Hepatocyte (in vitro differentiated cells): Measurements from ENCODE around the gene LNPEP. TPM values are rescaled to one million over a fixed set of nuclear protein-coding genes. Genes with fewer than 3 reads are reported as not detected.

Source experiments
- DNase-seq: peaks from one replicate; pipeline ENCODE4 v3.0.0-alpha.2; 2016; ENCODE audit warnings: low spot score
- H2AFZ ChIP-seq: fragments of 200-600 bp; sonication (generic); 2 replicates; pipeline ENCODE4 v1.6.0; 2016; ENCODE audit warnings: antibody characterized with exemption, mild to moderate bottlenecking
- H3K27ac ChIP-seq: fragments of 200-600 bp; sonication (generic); 2 replicates; pipeline ENCODE4 v1.5.1; 2016; ENCODE audit warnings: mild to moderate bottlenecking
- H3K27me3 ChIP-seq: fragments of 200-600 bp; sonication (generic); 2 replicates; pipeline ENCODE4 v1.6.1; 2016
- H3K36me3 ChIP-seq: fragments of 200-600 bp; sonication (generic); replicated peaks from 2 replicates; pipeline ENCODE4 v1.5.1; 2016; ENCODE audit warnings: low read depth; ENCODE audit not compliant: insufficient read depth
- H3K4me1 ChIP-seq: fragments of 200-600 bp; sonication (generic); 2 replicates; pipeline ENCODE4 v1.5.1; 2016; ENCODE audit warnings: mild to moderate bottlenecking, moderate library complexity; ENCODE audit not compliant: insufficient read depth
- H3K4me2 ChIP-seq: fragments of 200-600 bp; sonication (generic); 2 replicates; pipeline ENCODE4 v1.6.0; 2016
- H3K4me3 ChIP-seq: fragments of 200-600 bp; sonication (generic); 2 replicates; pipeline ENCODE4 v1.5.1; 2016; ENCODE audit warnings: mild to moderate bottlenecking
- H3K79me2 ChIP-seq: fragments of 200-600 bp; sonication (generic); 2 replicates; pipeline ENCODE4 v1.6.0; 2017; ENCODE audit warnings: mild to moderate bottlenecking
- H3K9me2 ChIP-seq: fragments of 200-600 bp; sonication (generic); replicated peaks from 2 replicates; pipeline ENCODE4 v1.6.0; 2017; ENCODE audit warnings: mild to moderate bottlenecking; ENCODE audit not compliant: insufficient read depth
- H3K9me3 ChIP-seq: fragments of 200-600 bp; sonication (generic); 2 replicates; pipeline ENCODE4 v1.5.1; 2016; ENCODE audit warnings: low read depth, mild to moderate bottlenecking
- H4K20me1 ChIP-seq: fragments of 200-600 bp; sonication (generic); 2 replicates; pipeline ENCODE4 v1.6.0; 2016; ENCODE audit warnings: mild to moderate bottlenecking; ENCODE audit not compliant: insufficient read depth, poor library complexity, severe bottlenecking
- CTCF ChIP-seq: fragments of 200-600 bp; sonication (generic); IDR thresholded peaks from 2 replicates; pipeline ENCODE4 v1.5.1; 2016; ENCODE audit warnings: antibody characterized with exemption, mild to moderate bottlenecking; ENCODE audit not compliant: poor library complexity
- EZH2 ChIP-seq: fragments of 200-600 bp; sonication (generic); IDR thresholded peaks from 2 replicates; pipeline ENCODE4 v1.6.1; 2016; ENCODE audit warnings: antibody characterized with exemption, mild to moderate bottlenecking, borderline replicate concordance
- EZH2phosphoT487 ChIP-seq: fragments of 200-600 bp; sonication (generic); IDR thresholded peaks from one replicate; pipeline ENCODE4 v1.6.1; 2018; ENCODE audit warnings: antibody characterized with exemption, mild to moderate bottlenecking, low read depth, moderate library complexity; ENCODE audit not compliant: unreplicated experiment, severe bottlenecking
- WGBS: methylation state at CpG from one replicate; pipeline ENCODE4 v1.1.6; 2016; ENCODE audit warnings: low lambda C conversion rate; ENCODE audit errors: missing lambda C conversion rate; 5-methylcytosine and 5-hydroxymethylcytosine counted together
- polyA plus RNA-seq: library from polyadenylated mRNA; unstranded; fragments of >200 nt; fragmentation: Nextera tagmentation; extraction: Ambion mirVana; gene quantifications from 2 replicates; pipeline ENCODE4 v1.2.1, GENCODE V29; 2016
- total RNA-seq: library from RNA; depleted of rRNA; stranded (reverse); fragments of >200 nt; gene quantifications from 2 replicates; pipeline ENCODE4 v1.2.3, GENCODE V29; 2014

The LNPEP gene
- total and polyA plus RNA-seq, 2 experiments from 2014 or later, result 4.9 to 32.6 TPM

GRCh38 chr5:97006454-97007060, 70.7 kb downstream of the LNPEP start:
- DNase-seq, result no peak
- no peaks in the 10 kb centered on the region for H3K4me1 ChIP-seq
- H3K4me2 ChIP-seq, result no peak overlapping the region
- H3K27me3 ChIP-seq, result no peaks in the 10 kb centered on the region
- no peaks in the 10 kb centered on the region for H3K9me3 ChIP-seq
- H2AFZ ChIP-seq, result no peak overlapping the region
- WGBS, result 81% methylated on average over 3 of the region's 3 CpGs
- H4K20me1 ChIP-seq, result no peaks in the 10 kb centered on the region
- no peaks in the 10 kb centered on the region for H3K79me2 ChIP-seq
- no peaks in the 10 kb centered on the region for H3K9me2 ChIP-seq
- no peaks in the 10 kb centered on the region for H3K36me3 ChIP-seq
- TF ChIP-seq CTCF, result no peak
- no peak for TF ChIP-seq EZH2
- no peak for TF ChIP-seq EZH2phosphoT487
- no peak overlapping the region for H3K27ac ChIP-seq
- no peak overlapping the region for H3K4me3 ChIP-seq

GRCh38 chr5:97009212-97009898, 73.5 kb downstream of the LNPEP start:
- H3K27ac ChIP-seq, result no peak overlapping the region
- no peaks in the 10 kb centered on the region for H3K4me1 ChIP-seq
- H3K9me3 ChIP-seq, result no peaks in the 10 kb centered on the region
- no peaks in the 10 kb centered on the region for H3K79me2 ChIP-seq
- no peak overlapping the region for H3K4me2 ChIP-seq
- no peak for DNase-seq
- no peak for TF ChIP-seq CTCF
- no peak for TF ChIP-seq EZH2
- no peak for TF ChIP-seq EZH2phosphoT487
- H3K4me3 ChIP-seq, result no peak overlapping the region
- 69% methylated on average over 3 of the region's 3 CpGs for WGBS
- no peaks in the 10 kb centered on the region for H4K20me1 ChIP-seq
- H3K9me2 ChIP-seq, result no peaks in the 10 kb centered on the region
- H3K36me3 ChIP-seq, result no peaks in the 10 kb centered on the region
- H3K27me3 ChIP-seq, result no peaks in the 10 kb centered on the region
- no peak overlapping the region for H2AFZ ChIP-seq

- WGBS, result 97% methylated on average over 1 of the region's 1 CpG
- no peaks in the 10 kb centered on the region for H3K27me3 ChIP-seq
- H3K27ac ChIP-seq, result no peak overlapping the region
- no peak overlapping the region for H3K4me2 ChIP-seq
- H3K36me3 ChIP-seq, result no peaks in the 10 kb centered on the region
- no peaks in the 10 kb centered on the region for H4K20me1 ChIP-seq
- H3K4me1 ChIP-seq, result no peaks in the 10 kb centered on the region
- TF ChIP-seq EZH2, result no peak
- no peak for TF ChIP-seq CTCF
- no peak for TF ChIP-seq EZH2phosphoT487
- no peak overlapping the region for H3K4me3 ChIP-seq
- no peak overlapping the region for H2AFZ ChIP-seq
- no peaks in the 10 kb centered on the region for H3K9me2 ChIP-seq
- DNase-seq, result no peak
- H3K9me3 ChIP-seq, result no peaks in the 10 kb centered on the region
- no peaks in the 10 kb centered on the region for H3K79me2 ChIP-seq
Measured at GRCh38 chr5:97009921-97010320, 74.0 kb downstream of the LNPEP start.
